IPS DF 19.7 (cell line): ENCODE results near the gene MKLN1.

Experiments
- DNase-seq: peaks from one replicate; pipeline ENCODE4 v3.0.0-alpha.2; 2013; ENCODE audit warnings: low read depth, low spot score

MKLN1 gene

DNA sequence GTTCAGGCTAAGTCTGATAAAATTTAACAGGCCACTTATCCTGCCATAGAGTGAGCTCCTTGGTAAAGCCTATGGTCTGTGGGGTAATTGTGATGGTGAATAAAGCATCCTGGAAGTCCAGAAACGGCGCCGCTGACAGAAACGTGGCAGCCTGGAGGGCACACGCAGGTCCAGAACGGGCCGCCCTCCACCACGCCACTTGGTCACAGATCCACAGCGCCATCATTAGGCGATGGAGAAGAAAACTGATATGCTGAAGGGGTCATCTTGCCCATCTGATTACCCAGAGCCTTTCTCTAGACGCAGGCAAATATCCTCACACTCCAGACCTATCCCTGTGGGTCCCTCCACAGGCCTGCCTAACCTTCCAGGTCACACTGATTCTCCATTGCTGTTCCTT lies 190.9 kb downstream of the MKLN1 start:
- DNase-seq: no peak

GRCh38 chr7:131521651-131522163 lies 194.0 kb downstream of the MKLN1 start:
- no peak for DNase-seq

GRCh38 chr7:131522325-131522930 lies 194.8 kb downstream of the MKLN1 start:
- no peak for DNase-seq

GRCh38 chr7:131524115-131524514 lies 196.4 kb downstream of the MKLN1 start:
- DNase-seq: no peak

- DNase-seq: no peak
These were observed 197.0 kb downstream of the MKLN1 start for GRCh38 chr7:131524703-131525102.

DNA sequence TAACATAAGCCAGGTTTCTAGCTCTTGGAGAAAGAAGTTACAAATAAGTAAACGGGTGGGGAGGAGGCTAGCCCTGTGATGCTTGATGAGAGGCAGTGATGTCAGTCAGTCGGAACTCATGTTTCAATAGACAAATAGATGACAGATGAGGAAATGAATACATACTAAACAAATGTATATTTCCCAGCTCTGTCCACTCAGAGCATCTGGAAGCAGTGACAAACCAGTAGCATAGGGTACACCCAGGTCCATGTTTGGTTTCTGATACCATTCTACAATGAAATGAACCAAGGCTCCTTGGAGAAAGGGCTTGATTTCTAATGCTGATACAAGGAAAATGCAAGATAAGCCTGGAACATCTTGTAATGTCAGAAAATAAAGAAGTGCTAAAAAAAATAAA lies 198.1 kb downstream of the MKLN1 start:
- no peak for DNase-seq

DNA sequence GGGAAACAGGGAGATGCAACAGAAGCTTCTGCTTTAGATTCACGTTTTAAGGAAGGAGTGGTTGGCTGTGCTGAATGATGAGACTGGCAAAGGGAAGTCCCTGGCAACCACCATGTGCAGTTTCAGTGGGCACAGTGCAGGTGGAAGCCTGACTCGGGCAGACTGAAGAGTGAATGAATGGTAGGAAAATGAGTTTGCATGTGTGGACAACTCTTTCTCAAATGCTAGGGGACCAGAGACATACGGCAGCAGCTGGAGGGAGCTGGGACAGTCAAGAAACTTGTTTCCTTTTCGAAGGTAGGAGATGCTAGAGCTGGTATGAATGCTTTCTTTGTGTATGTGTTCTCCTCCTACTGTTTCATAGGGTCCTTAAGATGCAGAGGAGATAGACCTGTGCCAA lies 199.8 kb downstream of the MKLN1 start:
- no peak for DNase-seq

DNA sequence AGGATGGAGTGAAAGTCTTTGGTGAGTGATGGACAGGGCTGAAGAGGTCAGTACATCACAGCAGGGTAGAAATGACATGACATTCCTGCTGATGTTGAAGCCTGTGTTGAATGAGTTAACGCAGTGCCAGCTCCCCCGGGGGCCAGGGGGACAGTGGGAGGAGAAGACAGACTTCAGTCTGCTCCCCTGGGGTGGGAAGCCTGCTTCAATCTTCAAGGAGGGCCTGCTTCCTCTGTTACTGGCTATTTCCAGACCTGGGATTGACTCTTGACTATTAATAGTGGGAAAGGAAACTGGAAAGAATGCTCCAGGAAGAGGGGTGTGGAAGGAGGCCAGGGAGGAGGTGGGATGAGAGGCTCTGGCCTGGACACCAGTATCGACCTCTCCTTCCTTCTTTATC lies 201.5 kb downstream of the MKLN1 start:
- no peak for DNase-seq

DNA sequence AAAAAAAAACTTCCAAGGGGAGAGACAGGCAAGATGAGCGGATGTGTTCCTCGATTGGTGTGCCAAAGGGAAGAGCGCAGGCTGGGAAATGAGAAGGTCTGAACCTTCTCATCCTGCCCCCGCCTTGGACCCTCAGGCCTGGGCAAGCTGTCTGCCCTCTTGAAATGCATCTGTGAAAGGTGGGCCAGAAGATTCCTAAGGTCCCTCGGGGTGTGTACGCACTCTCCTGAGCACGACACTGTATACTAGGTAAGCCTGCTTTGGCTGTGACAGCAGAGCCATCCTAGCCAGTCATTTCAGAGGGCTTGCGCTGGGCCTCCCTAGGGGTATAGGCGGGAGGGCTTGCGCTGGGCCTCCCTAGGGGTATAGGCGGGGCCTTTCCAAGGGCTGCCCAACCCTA lies 201.9 kb downstream of the MKLN1 start:
- no peak for DNase-seq

GRCh38 chr7:131530137-131530536 lies 202.5 kb downstream of the MKLN1 start:
- DNase-seq: no peak

DNA sequence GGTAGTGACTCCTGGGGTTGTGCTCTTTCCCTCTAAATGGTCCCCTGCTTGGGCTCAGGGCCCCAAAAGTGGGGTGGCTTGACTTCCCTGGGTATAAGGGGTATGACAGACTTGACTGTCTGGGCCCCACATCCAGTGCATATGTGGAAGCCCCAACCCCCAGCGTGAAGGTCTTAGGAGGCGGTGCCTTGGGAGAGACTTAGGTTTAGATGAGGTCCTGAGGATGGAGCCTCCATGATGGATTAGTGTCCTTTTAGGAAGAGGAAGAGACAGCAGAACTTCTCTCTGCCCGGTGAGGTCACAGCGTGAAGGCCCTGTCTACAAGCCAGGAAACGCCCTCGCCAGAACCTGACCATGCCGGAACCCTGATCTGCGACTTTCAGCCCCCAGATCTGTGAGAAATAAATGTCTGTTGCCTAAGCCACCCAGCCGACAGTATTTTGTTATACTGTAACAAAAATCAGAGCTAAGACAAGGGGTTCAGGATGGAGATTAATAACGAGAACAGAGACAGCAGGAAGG lies 205.0 kb downstream of the MKLN1 start:
- DNase-seq: no peak

DNA sequence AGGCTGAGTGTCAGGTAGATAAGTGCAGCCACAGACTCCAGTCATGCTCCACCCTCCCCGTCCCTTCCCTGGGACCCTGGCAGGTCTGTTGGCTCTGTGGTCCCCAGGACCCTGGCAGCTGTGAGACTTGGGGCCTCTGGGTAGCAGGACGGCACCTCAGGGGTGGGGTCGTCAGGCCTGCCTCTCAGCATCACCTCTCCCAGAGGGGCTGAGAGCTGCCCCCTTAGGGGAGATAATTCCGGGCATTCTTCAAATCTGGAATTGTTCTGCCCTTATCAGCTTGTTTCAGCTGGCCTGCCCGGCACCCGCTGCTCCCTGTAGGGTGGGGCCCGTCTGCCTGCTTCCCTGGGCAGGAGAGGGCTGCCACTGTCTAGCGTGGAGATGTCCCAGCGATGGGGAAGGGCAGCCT lies 205.5 kb downstream of the MKLN1 start:
- no peak for DNase-seq

GRCh38 chr7:131533566-131534561 lies 206.2 kb downstream of the MKLN1 start:
- no peak for DNase-seq

DNA sequence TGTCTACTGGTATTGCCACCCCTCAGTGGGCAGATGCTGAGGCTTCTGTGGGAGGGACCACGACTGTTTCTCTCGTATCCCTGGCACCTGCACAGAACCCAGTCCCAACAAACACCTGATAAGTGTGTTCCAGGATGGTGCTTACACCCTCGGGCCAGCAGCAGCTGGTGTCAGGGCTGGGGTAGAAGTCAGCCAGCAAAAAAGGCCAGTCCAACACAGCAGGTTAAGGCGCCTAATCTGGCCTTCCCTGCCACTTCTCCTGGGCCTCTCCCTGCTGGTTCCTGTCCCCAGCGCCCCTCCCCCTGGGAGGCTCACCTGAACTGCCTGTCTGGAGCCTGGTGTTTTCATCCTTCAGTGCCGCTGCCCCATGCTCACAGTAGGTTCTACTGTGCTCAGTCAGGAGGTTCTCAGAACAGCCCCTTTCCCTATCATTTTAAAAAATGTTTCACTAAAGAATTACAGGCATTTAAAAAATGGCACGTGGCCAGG lies 208.7 kb downstream of the MKLN1 start:
- no peak for DNase-seq

DNA sequence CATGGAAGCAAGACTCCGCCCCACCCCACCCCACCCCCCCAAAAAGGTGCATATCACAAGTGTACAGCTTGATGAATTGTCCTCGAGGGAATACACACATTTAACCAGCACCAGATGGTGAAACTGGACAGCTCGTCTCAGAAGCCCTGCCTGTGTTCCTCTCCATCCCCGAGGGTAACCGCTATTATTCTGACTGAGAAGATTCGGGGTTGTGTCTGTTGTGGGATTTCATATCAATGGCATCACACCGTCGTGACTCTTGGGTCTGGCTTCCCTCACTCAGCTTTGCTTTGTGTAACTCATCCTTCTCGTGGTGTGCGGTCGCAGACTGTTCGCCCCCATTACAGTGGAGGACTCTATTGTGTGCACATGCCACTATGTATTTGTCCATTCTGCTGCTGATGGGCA lies 209.9 kb downstream of the MKLN1 start:
- no peak for DNase-seq

GRCh38 chr7:131538071-131538812 lies 210.6 kb downstream of the MKLN1 start:
- DNase-seq: no peak

GRCh38 chr7:131538813-131539179 lies 211.1 kb downstream of the MKLN1 start:
- DNase-seq: no peak

GRCh38 chr7:131540491-131541162 lies 213.0 kb downstream of the MKLN1 start:
- DNase-seq: no peak

GRCh38 chr7:131543298-131543697 lies 215.6 kb downstream of the MKLN1 start:
- no peak for DNase-seq

GRCh38 chr7:131544021-131544420 lies 216.3 kb downstream of the MKLN1 start:
- no peak for DNase-seq
